Muscle of back (tissue), 11 donors: ENCODE results near the gene SNED1. TPM values are rescaled to one million over a fixed set of nuclear protein-coding genes. Genes with fewer than 3 reads are reported as not detected.

Experiments
- DNase-seq, 3 donors: peaks; one replicate each; pipeline versions ENCODE4 v3.0.0 to v3.0.0-alpha.2; 2013
- polyA plus RNA-seq, 10 donors: library from polyadenylated mRNA; unstranded; fragments of 120-200 nt; gene quantifications; one replicate each; pipeline ENCODE4 v1.2.1, GENCODE V29; 2013; ENCODE audit not compliant: insufficient read length in 10 of 10

Gene SNED1
- polyA plus RNA-seq, 10 donors, result 2.2 to 5.6 (median 3.3) TPM

GRCh38 chr2:241003369-241003768 lies 5.0 kb downstream of the SNED1 start:
- no peak for DNase-seq

GRCh38 chr2:241003830-241004564 lies 5.6 kb downstream of the SNED1 start:
- DNase-seq, result no peak

GRCh38 chr2:241005569-241005968 lies 7.2 kb downstream of the SNED1 start:
- no peak for DNase-seq

GRCh38 chr2:241006412-241006811 lies 8.0 kb downstream of the SNED1 start:
- DNase-seq, result no peak

GRCh38 chr2:241007111-241007510 lies 8.7 kb downstream of the SNED1 start:
- no peak for DNase-seq

- DNase-seq, result no peak
Observed at GRCh38 chr2:241007880-241008710, 9.7 kb downstream of the SNED1 start.

GRCh38 chr2:241008711-241009121 lies 10.3 kb downstream of the SNED1 start:
- no peak for DNase-seq

- no peak for DNase-seq
Observed at GRCh38 chr2:241009191-241009590, 10.8 kb downstream of the SNED1 start.

- peak in 1 of 3 donors; percentile 44 for DNase-seq
Observed at GRCh38 chr2:241009601-241010530, 11.4 kb downstream of the SNED1 start.

- no peak for DNase-seq
Observed at GRCh38 chr2:241010531-241011295, 12.3 kb downstream of the SNED1 start.

GRCh38 chr2:241011296-241011600 lies 12.8 kb downstream of the SNED1 start:
- no peak for DNase-seq

GRCh38 chr2:241011751-241012510 lies 13.5 kb downstream of the SNED1 start:
- DNase-seq, result no peak

- DNase-seq, result no peak
Observed at GRCh38 chr2:241014224-241014623, 15.8 kb downstream of the SNED1 start.

- DNase-seq, result no peak
Observed at GRCh38 chr2:241014764-241015163, 16.3 kb downstream of the SNED1 start.

GRCh38 chr2:241015439-241015838 lies 17.0 kb downstream of the SNED1 start:
- DNase-seq, result no peak

- DNase-seq, result no peak
Observed at GRCh38 chr2:241017228-241017940, 19.0 kb downstream of the SNED1 start.

- DNase-seq, result no peak
Observed at GRCh38 chr2:241018051-241018891, 19.9 kb downstream of the SNED1 start.

- no peak for DNase-seq
Observed at GRCh38 chr2:241019441-241020139, 21.2 kb downstream of the SNED1 start.
